HL-60 (cell line): ENCODE results near the gene NEK2.

Experiments
- CTCF ChIP-seq: IDR thresholded peaks from one replicate; pipeline ENCODE4 v1.5.1; 2011; ENCODE audit warnings: low read length, control low read depth, inconsistent platforms; ENCODE audit not compliant: insufficient read depth
- GABPA ChIP-seq: IDR thresholded peaks from 2 replicates; pipeline ENCODE4 v1.6.1; 2012; ENCODE audit warnings: low read depth
- POLR2AphosphoS5 ChIP-seq: IDR thresholded peaks from 2 replicates; pipeline ENCODE4 v1.6.1; 2012; ENCODE audit warnings: low read depth

- TF ChIP-seq CTCF, result no peak
- no peak for TF ChIP-seq GABPA
- TF ChIP-seq POLR2AphosphoS5, result no peak
These were observed 14.7 kb downstream of the NEK2 start for GRCh38 chr1:211660718-211661222.
